Hypothalamus (tissue), 51 donors: ENCODE data around the gene SEC22C.

ENCODE experiments used
- DNase-seq, 51 donors: peaks; one replicate each; lab custom pipeline; 2025; lab: John Stamatoyannopoulos, UW

Gene SEC22C

DNA sequence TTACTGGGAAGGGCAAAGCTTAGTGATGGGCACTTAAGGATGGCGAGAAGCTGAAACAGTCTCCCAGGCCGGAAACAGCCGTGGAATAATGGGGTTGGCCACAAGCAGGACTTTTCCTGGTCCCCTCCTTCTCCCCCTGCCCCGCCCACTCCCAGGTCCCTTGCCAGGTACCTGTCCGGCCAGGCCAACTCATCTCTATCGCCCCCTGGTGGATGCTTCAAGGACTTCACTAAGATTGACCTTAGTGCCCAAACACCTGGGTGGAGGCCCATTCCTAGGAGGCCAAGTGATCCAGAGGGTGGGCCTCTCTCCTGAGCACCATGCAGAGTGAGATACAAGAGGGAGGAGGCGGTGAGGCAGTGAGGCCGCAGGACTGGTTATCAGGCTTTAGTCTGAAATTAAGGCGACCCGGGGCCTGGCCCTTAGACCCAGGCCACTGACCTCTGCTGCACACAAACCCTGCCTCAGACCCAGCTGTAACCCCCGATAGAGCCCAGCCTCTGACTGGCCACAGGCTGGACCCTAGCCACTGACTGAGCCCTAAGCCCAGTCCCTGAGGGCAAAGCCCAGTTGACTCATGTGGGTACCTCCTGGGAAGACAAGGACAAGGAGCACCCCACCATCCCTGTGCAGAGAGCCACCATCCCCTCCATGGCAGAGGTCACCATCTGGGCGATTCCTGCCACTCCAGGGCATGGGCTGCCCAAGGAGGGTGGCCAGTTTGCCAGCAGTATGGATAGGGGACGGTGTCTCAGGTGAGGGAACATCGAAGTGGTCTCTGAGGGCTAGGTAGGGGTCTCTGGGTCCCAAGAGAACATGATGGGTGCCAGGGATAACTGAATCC lies 41.7 kb downstream of the SEC22C start:
- DNase-seq = peak in 8 of 51 donors; percentile 3 to 46 (median 14)

DNA sequence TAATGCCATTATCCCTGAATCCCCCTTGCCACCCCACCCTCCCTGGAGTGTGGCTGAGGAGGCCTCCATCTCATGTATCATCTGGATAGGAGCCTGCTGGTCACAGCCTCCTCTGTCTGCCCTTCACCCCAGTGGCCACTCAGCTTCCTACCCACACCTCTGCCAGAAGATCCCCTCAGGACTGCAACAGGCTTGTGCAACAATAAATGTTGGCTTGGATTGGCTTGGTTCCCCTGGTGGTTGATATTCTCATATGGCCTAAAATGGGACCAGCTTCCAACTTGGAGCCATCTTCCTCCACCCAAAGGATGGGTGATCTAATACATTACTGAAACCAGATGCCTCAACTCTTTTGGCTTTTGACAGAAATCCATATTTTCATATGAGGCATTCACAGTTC lies 44.4 kb downstream of the SEC22C start:
- DNase-seq = no peak

DNA sequence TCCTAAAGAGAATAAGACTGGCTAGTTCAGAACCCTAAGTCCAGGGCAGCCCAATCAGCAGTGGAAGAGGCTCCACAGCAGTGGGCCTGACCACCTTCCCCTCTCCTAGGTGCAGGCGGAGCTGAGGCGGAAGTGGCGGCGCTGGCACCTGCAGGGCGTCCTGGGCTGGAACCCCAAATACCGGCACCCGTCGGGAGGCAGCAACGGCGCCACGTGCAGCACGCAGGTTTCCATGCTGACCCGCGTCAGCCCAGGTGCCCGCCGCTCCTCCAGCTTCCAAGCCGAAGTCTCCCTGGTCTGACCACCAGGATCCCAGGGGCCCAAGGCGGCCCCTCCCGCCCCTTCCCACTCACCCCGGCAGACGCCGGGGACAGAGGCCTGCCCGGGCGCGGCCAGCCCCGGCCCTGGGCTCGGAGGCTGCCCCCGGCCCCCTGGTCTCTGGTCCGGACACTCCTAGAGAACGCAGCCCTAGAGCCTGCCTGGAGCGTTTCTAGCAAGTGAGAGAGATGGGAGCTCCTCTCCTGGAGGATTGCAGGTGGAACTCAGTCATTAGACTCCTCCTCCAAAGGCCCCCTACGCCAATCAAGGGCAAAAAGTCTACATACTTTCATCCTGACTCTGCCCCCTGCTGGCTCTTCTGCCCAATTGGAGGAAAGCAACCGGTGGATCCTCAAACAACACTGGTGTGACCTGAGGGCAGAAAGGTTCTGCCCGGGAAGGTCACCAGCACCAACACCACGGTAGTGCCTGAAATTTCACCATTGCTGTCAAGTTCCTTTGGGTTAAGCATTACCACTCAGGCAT lies 45.6 kb downstream of the SEC22C start:
- DNase-seq = peak in 5 of 51 donors; percentile 7 to 40 (median 22)

DNA sequence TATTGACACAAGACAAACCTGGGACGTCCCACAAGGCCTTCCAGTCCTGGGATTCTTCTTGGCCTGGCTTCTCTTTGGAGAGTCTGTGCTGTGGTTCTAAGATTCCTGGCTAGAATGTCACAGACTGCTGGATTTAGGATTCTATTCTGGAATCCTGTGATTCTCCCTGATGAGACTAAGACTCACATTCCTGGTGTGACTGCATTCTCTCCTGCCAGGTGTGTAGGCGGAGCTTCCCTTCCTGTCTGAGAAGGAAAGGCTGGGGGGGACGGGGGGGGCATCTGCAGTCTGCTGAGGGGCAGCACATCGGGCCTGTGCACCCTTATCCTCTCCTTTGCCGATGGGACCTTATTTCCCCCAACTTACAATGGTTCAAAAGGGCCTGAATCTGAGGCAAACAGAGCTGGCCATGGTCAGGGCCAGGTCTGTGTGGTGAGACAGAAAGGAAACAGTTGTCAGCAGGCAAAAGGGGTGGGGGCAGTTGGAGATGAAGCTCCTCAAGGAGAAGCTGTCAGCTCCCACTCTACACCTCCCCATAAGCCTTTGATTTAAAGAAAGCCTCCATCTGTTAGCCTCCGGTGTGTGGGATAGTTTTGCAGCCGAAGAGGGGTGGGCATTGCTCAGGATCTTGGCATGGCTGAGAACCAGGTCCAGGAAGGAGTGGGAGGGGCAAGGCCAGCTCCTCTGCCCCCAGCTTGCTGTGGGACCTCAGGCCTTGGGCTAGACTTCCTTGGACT lies 48.4 kb downstream of the SEC22C start:
- DNase-seq = peak in 1 of 51 donors; percentile 46

DNA sequence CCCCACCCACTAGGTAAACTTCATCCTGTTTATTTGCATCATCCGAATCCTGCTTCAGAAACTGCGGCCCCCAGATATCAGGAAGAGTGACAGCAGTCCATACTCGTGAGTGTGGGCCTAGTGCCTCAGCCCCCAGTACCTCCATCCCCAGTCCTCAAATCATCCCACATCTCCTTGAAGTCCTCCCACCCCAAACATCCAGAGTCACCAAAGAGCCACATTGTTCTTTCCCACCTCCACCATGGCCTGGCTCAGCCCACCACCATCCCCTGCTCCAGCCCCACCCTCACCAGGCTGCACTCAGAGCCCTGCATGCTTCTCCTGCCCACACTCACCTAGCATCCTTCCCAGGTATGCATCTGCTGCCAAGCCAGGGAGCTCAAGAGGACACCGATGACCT lies 49.5 kb downstream of the SEC22C start:
- DNase-seq = no peak

DNA sequence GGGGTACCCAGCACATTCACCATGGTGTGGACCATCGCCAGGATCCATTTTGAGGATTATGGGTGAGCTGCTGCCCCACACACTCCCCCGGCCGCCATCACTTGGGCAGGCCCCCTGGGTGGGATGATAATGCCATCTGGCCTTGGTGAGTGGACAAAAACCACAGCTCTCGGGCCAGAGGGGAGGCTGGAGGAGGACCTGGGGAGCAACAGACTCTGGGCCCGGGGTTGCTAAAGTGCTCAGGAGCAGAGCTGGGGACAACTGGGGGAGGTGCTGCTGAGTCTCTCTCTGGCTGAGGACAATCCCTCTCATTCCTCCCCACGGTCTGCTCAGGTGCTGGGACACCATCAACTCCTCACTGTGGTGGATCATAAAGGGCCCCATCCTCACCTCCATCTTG lies 50.3 kb downstream of the SEC22C start:
- DNase-seq = no peak

DNA sequence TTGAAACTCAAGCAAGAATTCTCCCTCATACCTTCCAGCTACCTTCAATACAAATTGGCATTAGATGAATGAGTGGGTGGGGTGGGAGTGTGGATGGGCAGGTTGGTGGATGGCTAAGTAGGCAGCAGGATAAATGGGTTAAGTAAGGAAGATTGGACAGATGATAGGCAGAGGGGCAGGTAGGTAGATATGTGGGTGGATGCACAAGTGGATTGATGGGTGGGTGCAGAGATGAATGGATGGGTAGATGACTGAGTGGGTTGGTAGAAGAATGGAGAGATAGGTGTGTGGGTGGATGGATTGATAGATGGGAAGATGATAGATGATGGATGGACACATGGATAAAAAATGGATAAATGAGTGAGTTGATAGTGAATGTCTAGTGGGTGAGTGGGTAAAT lies 51.7 kb downstream of the SEC22C start:
- DNase-seq = no peak

DNA sequence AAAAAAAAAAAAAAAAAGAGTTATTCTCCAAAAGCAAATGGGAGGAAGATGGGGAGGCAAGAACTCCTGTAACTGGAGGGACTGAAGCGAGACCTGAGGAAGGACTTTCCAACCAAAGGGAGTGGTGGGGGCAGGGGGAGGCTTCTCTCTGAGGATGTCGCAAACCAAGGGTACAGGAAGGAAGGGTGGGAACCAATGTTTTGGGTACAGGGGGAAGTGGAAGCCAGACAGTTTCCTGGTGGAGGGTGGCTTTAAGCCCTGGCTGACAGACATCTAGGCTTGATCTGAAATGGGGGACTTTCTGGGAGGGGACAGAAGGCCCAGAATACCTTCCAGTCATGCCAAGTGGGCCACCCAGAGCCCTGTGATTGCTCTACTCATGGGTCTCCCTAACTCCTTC lies 52.3 kb downstream of the SEC22C start:
- DNase-seq = no peak

DNA sequence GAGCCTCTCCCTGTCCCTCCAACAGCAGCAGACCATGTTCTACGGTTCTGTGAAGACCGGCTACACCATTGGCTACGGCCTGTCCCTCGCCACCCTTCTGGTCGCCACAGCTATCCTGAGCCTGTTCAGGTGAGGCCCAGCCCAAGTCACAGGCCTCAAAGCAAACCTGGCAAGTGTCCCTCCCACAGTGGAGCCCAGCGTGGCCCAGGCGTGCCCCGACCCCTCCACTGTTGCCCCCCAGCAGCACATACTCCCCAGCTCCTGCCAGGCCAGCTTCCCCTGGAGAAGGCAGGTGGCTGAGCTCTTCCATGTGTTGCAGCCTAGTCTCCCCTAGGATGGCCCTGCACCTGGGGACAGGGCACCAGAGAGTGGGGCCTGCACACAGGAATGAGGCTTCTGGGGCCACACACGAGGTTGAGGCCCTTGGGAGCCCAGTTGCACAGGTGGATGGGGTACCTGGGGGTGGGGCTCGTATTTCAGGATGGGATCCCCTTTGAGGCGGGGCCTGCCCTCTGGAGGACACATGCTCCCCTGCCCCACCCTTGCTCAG lies 54.3 kb downstream of the SEC22C start:
- no peak for DNase-seq

DNA sequence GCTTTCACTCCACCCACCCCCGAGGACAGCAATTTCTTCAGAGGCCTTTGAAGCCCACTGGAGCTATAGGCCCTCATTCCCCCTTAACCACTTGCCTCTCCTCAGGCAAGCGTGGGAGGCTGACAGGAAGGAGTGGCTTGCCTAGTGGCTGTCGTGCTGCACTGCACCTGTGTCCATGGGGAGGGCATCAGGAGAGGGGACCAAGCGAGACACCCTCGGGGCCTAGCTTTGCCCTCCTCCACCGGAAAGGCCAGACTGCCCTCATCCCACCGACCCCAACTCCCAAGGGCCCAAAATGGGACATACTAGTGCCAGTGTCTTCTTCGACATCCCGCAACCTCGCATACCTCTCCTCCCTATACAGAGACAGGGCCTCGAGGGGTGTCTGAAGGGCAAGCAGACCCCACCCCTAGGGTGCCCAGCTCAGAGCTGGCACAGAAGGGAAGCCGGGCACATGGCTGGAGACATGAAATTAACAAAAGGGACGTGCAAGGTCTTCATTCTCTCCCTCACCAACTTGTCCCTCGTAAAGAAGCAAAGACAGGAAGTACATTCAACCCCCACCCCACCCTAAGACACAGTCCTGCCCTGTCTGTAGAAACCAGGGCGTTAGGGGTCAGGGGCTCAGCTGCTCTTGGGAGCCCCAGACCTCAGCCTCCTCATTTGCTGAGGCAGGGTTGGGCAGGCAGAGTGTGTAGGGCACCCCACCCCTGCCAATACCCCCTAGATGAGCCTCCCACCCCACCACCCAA lies 55.0 kb downstream of the SEC22C start:
- DNase-seq = no peak

DNA sequence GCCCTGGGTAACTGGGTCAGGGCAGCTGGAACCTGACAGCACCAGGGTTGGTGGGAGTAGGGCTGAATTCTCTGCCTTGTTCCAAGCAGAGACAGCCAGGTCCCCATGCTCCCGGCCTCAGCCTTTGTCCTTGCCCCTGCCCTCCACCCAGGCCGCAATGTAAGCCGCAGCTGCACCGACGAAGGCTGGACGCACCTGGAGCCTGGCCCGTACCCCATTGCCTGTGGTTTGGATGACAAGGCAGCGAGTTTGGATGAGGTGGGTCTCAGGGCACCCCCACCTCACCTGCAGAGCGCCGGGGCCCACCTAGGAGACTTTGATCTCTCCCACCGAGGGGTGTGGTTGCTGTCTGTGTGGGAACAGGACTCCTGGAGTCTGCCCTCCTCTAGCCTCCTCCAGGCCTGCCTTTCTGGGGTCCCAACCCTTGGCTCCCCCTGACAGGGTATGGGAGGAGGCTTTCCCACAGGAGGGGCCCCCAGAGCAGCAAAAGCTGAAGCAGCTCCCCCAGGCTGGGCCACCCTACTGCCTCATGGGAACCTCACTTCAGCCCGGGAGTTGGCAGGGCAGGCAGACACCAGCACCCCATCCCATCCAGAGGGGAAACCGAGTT lies 55.9 kb downstream of the SEC22C start:
- no peak for DNase-seq

DNA sequence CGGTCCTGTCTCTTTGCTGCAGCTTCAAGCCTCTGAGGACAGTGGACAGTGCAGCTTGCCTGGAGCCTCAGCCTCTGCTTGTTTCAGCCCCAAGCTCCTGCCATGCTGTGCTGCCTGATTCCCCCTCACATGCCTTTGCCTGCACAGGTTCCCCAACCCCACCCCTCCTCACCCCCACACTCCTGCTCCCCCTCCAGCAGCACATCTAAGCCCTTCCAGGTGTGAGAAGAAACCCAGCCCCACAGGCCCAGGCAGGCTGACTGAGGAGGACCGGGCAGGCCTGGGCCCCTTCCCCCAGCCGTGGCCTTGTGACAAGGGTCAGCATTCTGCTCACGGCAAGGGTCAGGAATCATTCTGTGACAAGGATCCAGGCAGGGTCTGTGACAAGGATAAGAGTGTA lies 56.6 kb downstream of the SEC22C start:
- no peak for DNase-seq

DNA sequence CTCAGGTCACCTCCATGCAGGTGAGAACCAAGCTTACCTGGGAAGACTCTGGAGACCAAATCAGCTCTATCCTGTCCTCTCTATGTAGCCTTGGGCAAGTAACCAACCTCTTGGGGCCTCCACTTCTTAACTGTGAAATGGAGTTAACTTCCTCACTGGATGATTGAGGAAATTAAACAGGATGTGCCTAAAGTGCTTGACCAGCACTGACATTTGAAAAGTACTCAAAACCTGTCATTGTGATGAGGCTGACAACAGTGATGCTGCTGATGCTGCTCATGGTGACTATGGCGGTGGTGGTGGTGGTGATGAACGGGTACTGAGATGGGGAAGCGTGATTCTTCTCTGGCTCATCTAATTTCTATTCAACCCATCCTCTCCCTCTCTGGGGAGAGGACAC lies 57.0 kb downstream of the SEC22C start:
- DNase-seq = no peak

DNA sequence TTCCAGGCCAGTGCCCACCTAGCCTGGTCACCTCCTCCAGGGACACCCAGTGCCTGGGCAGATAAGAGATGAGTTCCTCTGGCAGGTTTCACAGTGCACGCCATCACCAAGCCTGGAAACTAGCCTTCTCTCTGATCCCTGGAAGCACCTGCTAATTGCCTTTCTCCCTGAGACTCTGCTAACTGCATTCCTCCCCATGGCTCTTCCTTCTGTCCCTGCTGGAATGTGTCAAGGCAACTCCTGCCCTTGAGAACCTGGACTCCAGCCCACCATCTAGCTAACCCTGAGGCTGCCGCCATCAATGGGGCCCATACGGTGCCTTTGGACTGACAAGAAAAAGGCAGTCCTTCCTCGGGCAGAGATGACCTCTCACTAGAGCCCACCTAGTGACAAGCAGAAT lies 60.9 kb downstream of the SEC22C start:
- DNase-seq = no peak

DNA sequence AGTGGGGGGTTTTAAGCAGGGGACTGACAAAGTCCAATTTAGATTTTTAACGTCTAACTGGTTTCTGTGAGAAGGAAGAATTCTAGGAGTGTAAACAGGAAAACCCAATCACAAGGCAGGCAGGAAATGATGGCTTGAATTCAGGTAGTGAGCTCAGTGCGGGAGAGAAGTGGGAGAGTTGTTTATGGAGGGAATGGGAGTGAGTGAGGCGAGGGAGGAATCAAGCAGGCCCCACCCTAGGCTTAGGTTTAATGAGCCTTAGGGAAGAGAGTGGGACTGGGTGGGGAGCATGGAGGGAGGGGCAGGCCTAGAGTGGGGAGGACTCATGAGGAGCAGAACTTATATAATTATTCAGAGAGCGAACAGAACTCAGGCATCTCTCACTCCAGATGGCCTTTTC lies 61.4 kb downstream of the SEC22C start:
- DNase-seq = no peak

DNA sequence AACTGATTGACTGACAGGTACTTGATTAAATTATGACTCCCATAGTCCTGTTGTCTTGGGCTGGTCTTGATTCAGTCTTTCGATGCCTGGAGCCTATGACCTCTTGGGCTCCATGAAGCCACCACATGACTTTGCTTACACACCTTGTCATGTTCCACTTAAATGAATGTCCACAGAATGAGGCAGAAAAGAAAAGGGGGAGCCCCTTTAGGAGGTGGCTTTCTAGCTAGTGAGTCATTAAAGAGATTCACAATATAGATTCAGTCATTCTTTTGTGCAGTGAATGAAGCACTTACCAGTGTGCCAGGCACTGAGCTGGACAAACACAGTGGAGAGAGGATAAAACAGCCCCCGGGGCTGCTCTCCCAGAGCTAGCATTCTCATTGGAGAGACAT lies 62.2 kb downstream of the SEC22C start:
- DNase-seq = no peak

DNA sequence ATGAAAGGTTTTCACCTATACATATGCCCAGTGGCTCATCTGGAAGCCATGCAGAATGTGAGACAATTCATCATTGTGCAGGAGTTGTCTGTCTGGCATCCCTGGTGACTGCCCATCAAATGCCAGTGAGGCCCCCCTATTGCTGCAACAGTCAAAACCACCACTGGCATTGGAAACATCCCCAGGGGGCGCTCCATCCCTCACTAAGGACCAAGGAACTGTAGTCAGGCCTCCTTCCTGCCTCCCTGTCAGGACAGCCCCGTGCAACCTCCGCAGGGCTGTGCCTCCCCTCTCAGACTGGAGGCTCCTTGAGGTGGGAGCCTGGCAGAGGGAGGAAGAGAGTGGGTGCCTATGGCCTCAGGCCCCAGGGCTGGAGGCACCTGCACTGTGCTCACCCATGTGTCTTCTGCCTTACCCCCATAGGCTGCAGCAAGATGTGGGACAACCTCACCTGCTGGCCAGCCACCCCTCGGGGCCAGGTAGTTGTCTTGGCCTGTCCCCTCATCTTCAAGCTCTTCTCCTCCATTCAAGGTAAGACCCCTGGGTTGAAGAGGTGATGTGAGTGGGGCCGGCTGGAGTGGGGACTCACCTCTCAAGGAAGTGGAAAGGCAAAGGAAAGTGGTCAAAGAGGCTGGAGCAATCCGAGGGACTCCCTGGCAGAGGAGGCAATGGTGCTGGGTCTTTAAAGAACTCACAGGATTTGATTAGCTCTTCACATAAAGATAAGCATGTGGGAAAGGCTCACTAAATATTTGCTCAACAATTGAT lies 62.8 kb downstream of the SEC22C start:
- peak in 3 of 51 donors; percentile 6 to 19 (median 10) for DNase-seq

DNA sequence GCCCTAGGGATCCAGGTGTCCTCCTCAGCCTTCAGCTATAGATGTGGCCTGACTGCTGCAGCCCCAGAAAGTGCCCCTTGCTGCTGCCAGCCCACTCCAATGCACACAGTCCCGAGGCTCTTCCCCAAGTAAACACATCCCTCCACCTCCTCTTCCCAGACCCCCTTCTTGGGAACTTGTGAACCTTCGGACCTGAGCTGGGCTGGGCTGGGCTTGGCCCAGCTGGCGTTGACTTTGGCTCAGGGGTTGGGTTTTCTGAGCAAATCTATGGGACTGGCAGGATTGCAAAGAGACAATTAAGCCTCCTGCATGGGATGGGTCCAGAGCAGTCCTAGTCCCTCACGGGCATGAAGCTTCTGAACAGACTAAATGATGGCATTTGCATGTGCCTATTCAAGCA lies 64.7 kb downstream of the SEC22C start:
- no peak for DNase-seq

DNA sequence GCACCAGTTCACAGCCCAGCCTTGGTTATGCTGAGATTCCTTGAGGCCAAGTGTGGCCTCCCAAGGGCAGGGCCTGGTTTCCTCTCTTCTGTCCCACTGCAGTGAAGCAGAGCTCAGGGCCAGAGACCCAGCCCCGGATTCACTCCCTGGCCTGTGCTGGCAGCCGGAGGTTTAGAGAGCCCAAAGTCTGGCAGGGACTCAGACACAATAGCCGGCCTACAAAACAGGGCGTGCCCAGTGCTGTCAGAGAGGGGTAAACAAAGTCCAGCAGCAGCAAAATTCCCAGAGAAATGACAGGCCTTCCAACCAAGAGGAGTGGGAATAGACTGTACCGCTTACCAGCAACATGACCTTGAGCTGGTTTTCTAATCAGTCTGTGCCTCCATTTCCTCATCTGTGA lies 65.3 kb downstream of the SEC22C start:
- no peak for DNase-seq
